Vein endothelial cell (primary cell): ENCODE results near the gene SCP2. TPM values are rescaled to one million over a fixed set of nuclear protein-coding genes. Genes with fewer than 3 reads are reported as not detected.

Experiments
- small RNA-seq: library from RNA; depleted of rRNA; stranded (forward); fragments of <200 nt; gene quantifications from one replicate; pipeline ENCODE3, GENCODE V24; 2012
- total RNA-seq: library from RNA; depleted of rRNA; stranded (reverse); fragments of >200 nt; gene quantifications from 2 replicates; pipeline ENCODE4 v1.2.3, GENCODE V29; 2012

SCP2 gene
- 106 and 131 TPM in 2 replicates for total RNA-seq

GRCh38 chr1:52927212-52928014, at the start of gene SCP2:
Gene SCP2, plus strand, starts transcription at chr1:52927276. Its CDS starts 121 bp downstream, at chr1:52927397.

DNA sequence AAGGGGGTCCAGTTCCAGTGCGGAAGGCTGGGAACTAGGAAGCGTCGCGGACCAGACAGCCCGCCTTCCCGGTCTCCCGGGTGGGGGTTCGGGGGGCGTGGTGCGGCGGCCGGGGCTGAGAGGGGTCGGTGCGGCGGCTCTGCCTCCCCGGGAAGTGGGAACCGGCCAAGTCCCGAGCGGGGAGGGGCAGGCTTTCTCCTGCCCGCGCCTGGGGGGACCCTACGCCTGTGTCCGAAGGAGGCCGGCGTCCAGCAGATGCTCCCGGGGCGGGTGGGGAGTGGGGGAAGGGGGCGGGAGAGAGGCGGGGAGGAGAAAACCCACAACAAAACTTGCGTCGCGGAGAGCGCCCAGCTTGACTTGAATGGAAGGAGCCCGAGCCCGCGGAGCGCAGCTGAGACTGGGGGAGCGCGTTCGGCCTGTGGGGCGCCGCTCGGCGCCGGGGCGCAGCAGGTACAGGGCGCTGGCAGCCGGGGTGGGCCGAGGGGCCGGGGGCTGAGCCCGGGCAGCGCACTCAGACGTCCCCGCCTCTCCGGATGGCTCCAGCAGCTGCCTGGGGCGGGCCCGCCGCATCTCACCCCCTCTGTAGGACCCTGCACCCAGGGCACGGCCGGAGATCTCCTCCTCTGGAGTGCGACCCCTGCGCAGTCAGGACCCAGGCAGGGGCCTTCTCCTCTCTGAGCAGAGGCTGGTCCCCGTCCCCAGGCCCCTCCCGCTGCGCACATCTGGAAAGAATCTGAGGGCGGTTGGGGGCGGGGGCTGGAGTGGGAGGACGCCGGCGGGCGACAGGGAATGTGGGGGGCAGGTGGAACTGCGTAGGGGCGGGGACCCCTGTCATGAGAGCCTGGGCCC, 135.0 kb downstream of the SCP2 start, which contains the start of gene PODN:
TSS of gene PODN (plus strand) at position 355 of the 849 bp plus-strand sequence. CDS start 7,643 bp downstream, outside the sequence.

Small RNAs within 50 kb of the gene (small RNA-seq; reads per million reads assigned to genes)
- gene AC099677.1 (not detected), gene AC099677.2 (not detected), gene HIGD1AP11 (not detected), gene MIR1273F (not detected), gene MIR1273G (not detected), gene MIR5095 (not detected)

Other genes with a start within 250 kb of the SCP2 start
- 15.7 and 17.9 TPM in 2 replicates for gene COA7, start 228.9 kb upstream of the SCP2 start, total RNA-seq
- gene ZYG11B, start 200.8 kb upstream of the SCP2 start, total RNA-seq: 42.1 and 51.8 TPM in 2 replicates
- 1.4 and 2.3 TPM in 2 replicates for gene ZYG11A, start 84.5 kb upstream of the SCP2 start, total RNA-seq
- 14.6 and 33.6 TPM in 2 replicates for gene ECHDC2, start 5.5 kb upstream of the SCP2 start, total RNA-seq
- under 0.01 and 0.19 TPM in 2 replicates for gene PODN, start 134.9 kb downstream of the SCP2 start, total RNA-seq
- gene SLC1A7, start 215.4 kb downstream of the SCP2 start, total RNA-seq: not detected in 2 replicates